Measurements from ENCODE around the gene SLC38A4.
A peak's percentile ranks its signal among the peaks of the same experiment; 100 is the strongest.

SLC38A4 gene

DNA sequence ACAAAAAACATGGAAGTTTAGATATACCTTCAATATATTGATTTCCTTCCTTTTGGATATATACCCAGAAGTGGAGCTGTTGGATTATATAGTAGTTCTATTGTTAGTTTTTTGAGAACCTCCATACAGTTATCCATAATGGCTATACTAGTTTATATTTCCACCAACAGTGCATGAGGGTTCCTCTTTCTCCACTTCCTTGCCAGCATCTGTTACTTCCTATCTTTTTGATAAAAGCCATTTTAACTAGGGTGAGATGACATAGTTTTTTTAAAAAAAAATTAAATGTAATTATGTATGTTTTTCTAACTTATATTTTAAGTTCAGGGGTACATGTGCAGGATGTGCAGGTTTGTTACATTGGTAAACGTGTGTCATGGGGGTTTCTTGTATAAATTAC, 10.0 kb upstream of the SLC38A4 start:
- DNase-seq = no peak
- H3K27ac Mint-ChIP-seq = no peak overlapping the region
- peaks cover 59% of the 10 kb centered on the region for H3K27me3 Mint-ChIP-seq
- no peaks in the 10 kb centered on the region for H3K36me3 Mint-ChIP-seq (ENCODE audit: low read depth)
- no peak overlapping the region for H3K4me3 Mint-ChIP-seq
- H3K4me1 Mint-ChIP-seq (ENCODE audit: low read depth) = peaks cover 13% of the 10 kb centered on the region
- H3K9me3 Mint-ChIP-seq = no peaks in the 10 kb centered on the region

DNA sequence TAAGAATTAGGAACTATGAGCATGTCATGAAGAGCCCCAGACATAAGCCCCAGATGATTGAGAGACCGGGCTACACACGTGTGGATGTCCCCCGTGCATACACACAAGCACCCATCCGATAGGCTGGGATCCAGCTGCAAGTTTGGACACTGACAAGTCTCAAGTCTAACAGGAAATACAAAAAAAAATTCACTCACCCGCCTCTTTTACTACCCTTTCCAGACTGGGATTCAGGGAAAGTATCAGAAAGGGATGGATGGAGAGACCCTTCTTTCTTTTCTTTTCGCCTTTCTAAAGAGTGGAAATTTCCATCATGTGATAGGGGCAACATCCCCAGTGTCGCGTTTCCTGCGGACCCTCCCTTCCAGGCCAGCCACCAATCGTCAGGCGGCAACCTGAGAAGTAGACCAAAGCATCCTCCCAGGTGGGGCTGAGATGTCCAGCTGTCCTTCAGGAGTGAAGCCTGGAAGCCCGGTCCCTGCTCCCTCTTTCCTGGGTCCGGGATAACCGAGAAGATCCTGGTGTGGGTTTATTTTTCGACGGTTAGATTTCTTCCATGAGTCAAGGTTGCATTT, 6.4 kb upstream of the SLC38A4 start:
- Mint-ChIP-seq H3K36me3 (ENCODE audit: low read depth) (no peaks in the 10 kb centered on the region), H3K9me3 (no peaks in the 10 kb centered on the region), H3K4me1 (ENCODE audit: low read depth) (peaks cover 15% of the 10 kb centered on the region), H3K27me3 (peaks cover 74% of the 10 kb centered on the region), H3K4me3 (peak overlapping the region; percentile 63), H3K27ac (no peak overlapping the region)
- DNase-seq = no peak

DNA sequence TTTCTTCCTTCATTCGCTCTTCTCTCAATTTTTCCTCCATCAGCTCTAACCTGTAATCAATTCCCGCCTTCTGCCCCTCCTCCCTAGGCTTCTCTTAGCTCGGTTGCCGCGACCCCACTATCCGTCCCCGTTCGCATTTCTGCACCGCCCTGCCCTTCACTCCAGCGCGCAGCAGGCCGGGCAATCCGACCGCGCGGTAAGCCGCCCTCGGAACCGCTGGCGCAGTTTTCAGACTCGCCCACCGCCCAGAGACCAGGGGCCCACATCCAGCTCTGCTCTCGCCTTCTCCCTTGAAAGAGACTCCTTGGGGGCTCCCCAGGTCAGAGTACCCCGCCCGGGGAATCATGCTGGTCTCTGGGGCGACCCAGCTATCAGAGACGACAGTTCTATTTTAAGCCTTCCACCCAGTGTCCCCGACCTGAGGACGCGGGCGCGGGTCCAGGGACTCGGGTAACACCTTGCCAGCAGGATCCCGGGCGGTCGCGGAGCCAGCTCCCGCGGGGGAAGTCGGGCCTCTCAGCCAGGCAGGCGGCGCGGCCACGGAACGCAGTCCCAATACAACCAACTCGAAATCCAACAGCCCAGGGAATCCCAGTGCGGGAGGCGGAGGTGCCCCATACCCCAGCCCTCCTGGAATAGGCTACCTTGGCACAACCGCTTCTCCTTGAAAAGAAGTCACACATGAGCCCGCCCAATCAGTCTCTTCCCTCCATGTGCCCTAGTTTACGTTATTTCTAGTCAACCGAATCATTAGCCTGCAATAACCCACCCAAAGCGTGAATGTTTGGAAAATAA, 5.7 kb upstream of the SLC38A4 start:
- Mint-ChIP-seq H3K4me3 (peak overlapping the region; percentile 63), H3K27ac (no peak overlapping the region)
- no peak for DNase-seq

DNA sequence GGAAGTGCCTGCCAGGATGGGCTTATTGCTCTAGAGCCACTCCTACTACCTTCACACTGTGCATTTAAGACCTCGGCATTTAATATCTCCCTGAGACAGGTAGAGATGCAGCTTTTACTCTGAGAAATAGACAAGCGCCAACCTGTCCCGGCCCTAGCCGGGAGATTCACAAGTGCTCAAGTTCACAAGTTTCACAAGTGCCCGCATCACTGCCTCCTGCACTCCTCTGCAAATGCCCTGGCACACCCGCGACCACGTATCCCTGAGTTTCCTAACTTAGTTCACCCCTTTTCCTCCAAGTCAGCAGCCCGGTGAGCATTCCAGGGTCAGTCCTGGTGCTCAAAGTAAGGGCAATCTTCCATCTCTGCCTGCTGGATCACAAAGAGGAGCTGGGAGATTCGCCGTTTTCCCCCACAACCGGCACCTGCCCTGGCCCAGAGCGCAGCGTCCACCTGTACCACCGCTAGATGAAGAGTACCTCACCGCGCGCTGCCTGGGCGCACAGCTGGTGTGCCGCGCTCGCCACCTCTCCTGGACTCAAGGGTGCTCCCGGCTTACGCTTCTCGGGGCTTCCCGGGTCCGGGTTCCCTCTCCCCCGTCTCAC, 5.0 kb upstream of the SLC38A4 start:
- Mint-ChIP-seq H3K36me3 (ENCODE audit: low read depth) (no peaks in the 10 kb centered on the region), H3K27ac (no peak overlapping the region), H3K4me1 (ENCODE audit: low read depth) (peaks cover 15% of the 10 kb centered on the region), H3K4me3 (peak overlapping the region; percentile 63), H3K27me3 (peaks cover 80% of the 10 kb centered on the region), H3K9me3 (no peaks in the 10 kb centered on the region)
- no peak for DNase-seq

More for the DNA sequence above, 5.7 kb upstream of the SLC38A4 start:
- Mint-ChIP-seq H3K9me3 (no peaks in the 10 kb centered on the region), H3K4me1 (ENCODE audit: low read depth) (peaks cover 15% of the 10 kb centered on the region), H3K27me3 (peaks cover 74% of the 10 kb centered on the region), H3K36me3 (ENCODE audit: low read depth) (no peaks in the 10 kb centered on the region)

GRCh38 chr12:46824709-46825108, 1.1 kb downstream of the SLC38A4 start:
- H3K4me1 Mint-ChIP-seq (ENCODE audit: low read depth) = no peaks in the 10 kb centered on the region
- no peak for DNase-seq
- no peak overlapping the region for H3K27ac Mint-ChIP-seq
- no peak overlapping the region for H3K4me3 Mint-ChIP-seq
- no peaks in the 10 kb centered on the region for H3K36me3 Mint-ChIP-seq (ENCODE audit: low read depth)
- no peaks in the 10 kb centered on the region for H3K9me3 Mint-ChIP-seq
- H3K27me3 Mint-ChIP-seq = peaks cover 72% of the 10 kb centered on the region

DNA sequence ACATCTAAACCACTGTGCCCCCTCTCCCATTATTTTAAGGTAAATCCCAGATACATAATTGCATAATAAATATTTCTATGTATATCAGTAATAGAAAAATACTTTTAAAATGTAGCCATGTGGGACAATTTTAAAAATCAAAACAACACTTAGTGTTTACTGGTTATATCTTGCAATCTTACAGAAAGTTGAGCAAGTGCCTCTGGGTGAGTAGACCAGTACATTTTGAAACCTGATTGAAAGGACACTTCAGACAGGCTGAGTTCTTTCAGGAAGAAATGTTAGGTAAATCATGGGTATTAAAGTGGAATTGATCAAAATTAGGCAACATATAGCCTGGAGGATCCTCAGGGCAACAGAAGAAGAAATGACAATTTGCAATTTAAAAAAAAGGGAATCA, 7.2 kb downstream of the SLC38A4 start:
- H3K4me1 Mint-ChIP-seq (ENCODE audit: low read depth) = no peaks in the 10 kb centered on the region
- H3K27me3 Mint-ChIP-seq = peaks cover 26% of the 10 kb centered on the region

DNA sequence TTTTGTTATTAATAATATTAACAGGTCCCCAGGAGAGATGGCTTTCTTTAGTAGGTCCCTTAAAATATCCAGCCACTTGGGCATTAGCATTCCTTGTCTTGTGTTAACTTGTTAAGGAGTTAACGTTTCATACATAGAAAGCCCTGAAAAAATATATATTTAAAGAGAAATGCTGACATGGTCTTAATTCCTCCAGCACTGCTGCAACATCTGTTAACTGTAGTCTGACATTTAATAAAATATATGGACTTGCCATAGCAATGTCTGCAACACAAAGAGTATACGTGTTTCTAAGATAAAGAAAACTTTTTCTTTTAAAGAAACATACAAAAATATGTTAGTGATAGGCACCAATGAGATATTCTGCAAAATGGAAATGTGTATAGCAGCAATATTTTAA, 10.0 kb downstream of the SLC38A4 start:
- peaks cover 12% of the 10 kb centered on the region for H3K27me3 Mint-ChIP-seq
- no peaks in the 10 kb centered on the region for H3K36me3 Mint-ChIP-seq (ENCODE audit: low read depth)
- H3K4me1 Mint-ChIP-seq (ENCODE audit: low read depth) = peaks cover 8% of the 10 kb centered on the region
- DNase-seq = no peak
- H3K27ac Mint-ChIP-seq = no peak overlapping the region
- no peak overlapping the region for H3K4me3 Mint-ChIP-seq
- H3K9me3 Mint-ChIP-seq = no peaks in the 10 kb centered on the region

More for the DNA sequence above, 7.2 kb downstream of the SLC38A4 start:
- no peak for DNase-seq
- H3K27ac Mint-ChIP-seq = no peak overlapping the region
- no peaks in the 10 kb centered on the region for H3K36me3 Mint-ChIP-seq (ENCODE audit: low read depth)
- no peaks in the 10 kb centered on the region for H3K9me3 Mint-ChIP-seq
- no peak overlapping the region for H3K4me3 Mint-ChIP-seq

DNA sequence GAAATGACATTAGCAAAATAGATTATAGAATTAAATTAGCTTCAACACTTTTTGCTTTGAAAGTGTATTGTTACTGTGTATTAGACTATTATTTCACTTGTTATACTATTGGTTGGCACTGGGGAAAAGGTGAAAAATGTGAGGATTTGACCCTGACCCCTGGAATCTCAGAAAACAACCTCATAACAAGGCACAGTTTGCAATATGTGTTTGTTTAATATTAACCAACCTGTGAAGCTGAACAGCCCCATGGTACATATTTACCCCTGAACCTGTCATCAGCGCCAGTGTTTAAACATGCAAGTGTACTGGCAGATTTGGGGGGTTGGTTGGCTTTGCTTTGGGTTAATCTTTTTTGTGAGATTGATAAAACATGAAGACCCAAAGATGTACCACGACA, 11.7 kb downstream of the SLC38A4 start:
- no peak for DNase-seq
- Mint-ChIP-seq H3K4me1 (ENCODE audit: low read depth) (peaks cover 8% of the 10 kb centered on the region), H3K27me3 (peaks cover 12% of the 10 kb centered on the region), H3K9me3 (no peaks in the 10 kb centered on the region), H3K27ac (no peak overlapping the region), H3K4me3 (no peak overlapping the region), H3K36me3 (ENCODE audit: low read depth) (no peaks in the 10 kb centered on the region)

DNA sequence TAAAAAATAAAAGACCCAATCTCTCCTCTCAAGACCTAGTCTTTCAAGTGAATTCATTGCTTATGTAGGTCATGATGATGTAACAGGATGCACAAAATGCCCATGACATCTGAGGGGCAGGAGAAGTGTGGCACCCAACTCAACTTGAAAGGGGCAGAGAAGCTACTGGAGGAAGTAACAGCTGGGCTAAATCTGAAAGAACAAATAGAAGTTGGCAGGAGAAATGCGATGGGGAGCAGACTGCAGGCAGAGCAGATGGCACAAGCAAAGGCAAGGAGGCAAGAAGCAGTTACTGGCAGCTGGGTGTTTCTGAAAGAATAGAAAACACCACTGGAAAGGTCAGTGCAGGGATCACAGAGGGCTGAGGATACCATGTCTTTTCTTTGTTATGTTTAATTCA, 14.6 kb downstream of the SLC38A4 start:
- Mint-ChIP-seq H3K27ac (no peak overlapping the region), H3K4me3 (no peak overlapping the region), H3K27me3 (peaks cover 18% of the 10 kb centered on the region), H3K4me1 (ENCODE audit: low read depth) (peaks cover 8% of the 10 kb centered on the region), H3K9me3 (no peaks in the 10 kb centered on the region), H3K36me3 (ENCODE audit: low read depth) (no peaks in the 10 kb centered on the region)
- no peak for DNase-seq

DNA sequence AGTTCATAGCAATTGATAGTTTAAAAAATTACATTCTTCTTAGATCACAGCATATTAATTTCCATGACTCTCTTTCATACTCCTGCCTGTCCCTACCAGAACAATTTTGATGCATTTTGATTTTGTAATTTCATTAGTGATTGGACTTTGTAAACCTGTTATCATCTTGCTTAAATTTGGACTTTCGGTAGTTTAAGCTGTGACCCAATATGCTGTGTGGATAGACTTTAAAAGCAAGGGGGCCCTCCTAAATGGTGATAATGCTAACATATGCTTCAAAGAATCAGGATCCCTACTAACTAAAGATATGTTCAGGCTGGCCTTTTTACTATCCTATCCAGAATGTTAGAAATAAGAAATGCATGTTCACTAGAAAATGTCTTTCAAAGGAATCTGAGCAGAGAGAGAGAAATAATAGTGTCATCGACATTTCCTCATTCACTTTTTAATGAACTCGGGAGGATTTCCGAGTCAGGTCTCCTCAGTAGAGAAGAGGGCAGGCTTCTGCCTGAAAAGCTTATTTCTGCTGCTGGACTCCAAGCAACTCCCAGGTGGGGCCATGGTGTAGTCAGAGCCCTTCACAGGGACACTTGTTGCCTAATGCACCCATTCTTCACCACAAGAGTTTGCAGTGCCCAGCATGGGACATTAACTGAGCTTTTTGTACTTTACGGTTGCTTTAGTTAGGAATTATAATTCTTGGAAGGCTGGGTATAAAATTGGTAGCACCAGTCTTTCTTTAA, 16.7 kb downstream of the SLC38A4 start:
- peaks cover 8% of the 10 kb centered on the region for H3K4me1 Mint-ChIP-seq (ENCODE audit: low read depth)
- H3K36me3 Mint-ChIP-seq (ENCODE audit: low read depth) = no peaks in the 10 kb centered on the region
- H3K27me3 Mint-ChIP-seq = peaks cover 23% of the 10 kb centered on the region
- no peak overlapping the region for H3K4me3 Mint-ChIP-seq
- no peaks in the 10 kb centered on the region for H3K9me3 Mint-ChIP-seq
- H3K27ac Mint-ChIP-seq = no peak overlapping the region
- DNase-seq = no peak

DNA sequence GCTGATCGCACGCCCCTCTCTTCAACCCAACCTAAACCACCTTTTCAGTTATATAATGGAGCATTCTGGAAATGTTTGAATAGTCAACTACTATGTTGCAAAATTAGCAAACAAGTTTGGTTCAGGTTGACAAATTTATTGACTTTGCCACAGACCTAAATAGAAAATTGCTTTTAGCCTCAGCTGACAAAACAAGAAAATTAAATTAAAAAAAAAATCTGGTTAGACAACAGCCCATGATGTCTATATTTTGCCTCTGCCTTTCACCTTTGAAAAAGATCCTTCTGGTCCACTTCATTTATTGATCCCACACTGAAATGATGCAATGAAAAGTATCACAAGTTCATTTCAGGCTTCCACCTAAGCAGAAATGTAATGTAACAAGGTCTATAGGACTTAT, 17.5 kb downstream of the SLC38A4 start:
- Mint-ChIP-seq H3K4me3 (no peak overlapping the region), H3K27ac (no peak overlapping the region), H3K4me1 (ENCODE audit: low read depth) (peaks cover 8% of the 10 kb centered on the region), H3K27me3 (peaks cover 29% of the 10 kb centered on the region), H3K9me3 (no peaks in the 10 kb centered on the region), H3K36me3 (ENCODE audit: low read depth) (no peaks in the 10 kb centered on the region)
- DNase-seq = no peak

DNA sequence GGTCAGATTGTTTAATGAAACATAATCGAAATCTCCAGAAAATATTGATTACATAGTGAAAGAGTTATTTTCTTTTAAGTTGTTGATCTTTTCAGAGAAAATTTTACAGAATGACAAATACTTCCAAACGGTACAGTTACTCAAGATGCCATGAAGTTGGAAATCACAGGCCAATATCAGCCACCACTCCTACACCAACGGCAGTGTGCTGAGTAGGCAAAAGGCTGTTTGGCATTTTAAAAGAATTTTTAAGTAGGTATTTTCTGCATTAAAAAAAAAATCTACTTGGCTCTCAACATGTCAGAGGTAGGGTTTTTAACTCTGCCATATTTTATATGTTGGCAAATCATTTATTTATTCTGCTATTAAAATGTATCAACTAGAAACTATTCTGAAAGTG, 21.7 kb downstream of the SLC38A4 start:
- Mint-ChIP-seq H3K36me3 (ENCODE audit: low read depth) (no peaks in the 10 kb centered on the region), H3K9me3 (no peaks in the 10 kb centered on the region), H3K4me1 (ENCODE audit: low read depth) (no peaks in the 10 kb centered on the region), H3K27ac (no peak overlapping the region), H3K27me3 (peaks cover 29% of the 10 kb centered on the region), H3K4me3 (no peak overlapping the region)
- DNase-seq = no peak

DNA sequence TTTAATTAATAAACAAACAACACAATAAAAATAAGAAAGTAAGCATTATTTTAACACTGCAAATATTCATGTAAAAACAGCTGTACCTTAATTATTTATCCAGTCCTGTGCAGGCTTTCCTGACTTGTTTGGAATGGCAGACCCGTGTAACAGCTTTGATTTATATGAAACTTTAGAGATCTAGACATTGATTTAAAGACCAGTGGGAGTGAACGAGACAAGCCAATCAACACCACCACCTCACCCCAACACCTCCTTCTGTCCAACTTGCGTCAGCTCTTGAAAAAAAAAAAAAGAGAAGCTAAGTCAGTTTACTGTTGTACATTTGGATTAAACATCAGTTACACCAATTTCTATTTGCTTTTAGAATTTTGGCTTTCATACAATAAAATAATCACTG, 22.3 kb downstream of the SLC38A4 start:
- H3K36me3 Mint-ChIP-seq (ENCODE audit: low read depth) = no peaks in the 10 kb centered on the region
- H3K9me3 Mint-ChIP-seq = no peaks in the 10 kb centered on the region
- H3K4me3 Mint-ChIP-seq = no peak overlapping the region
- no peaks in the 10 kb centered on the region for H3K4me1 Mint-ChIP-seq (ENCODE audit: low read depth)
- DNase-seq = no peak
- peaks cover 29% of the 10 kb centered on the region for H3K27me3 Mint-ChIP-seq
- no peak overlapping the region for H3K27ac Mint-ChIP-seq

DNA sequence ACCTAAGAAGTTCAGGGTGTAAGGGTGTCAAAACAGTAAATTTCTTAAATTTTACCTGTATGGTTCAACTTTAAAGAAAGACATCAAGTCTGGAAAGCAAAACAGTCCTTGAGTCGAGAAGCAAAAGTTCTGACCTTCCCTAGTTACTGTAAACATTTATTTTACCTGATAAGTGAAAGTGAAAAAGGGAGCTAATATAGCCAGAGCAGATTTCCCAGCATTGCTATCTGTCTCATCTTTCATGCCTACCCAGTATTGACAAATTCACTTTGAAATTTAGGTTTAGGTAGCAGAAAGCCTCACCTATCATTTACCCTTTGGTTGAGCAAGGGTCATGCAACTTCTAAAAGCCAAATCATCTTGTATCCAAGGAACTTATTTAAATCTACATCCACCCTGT, 24.5 kb downstream of the SLC38A4 start:
- H3K36me3 Mint-ChIP-seq (ENCODE audit: low read depth) = no peaks in the 10 kb centered on the region
- H3K4me1 Mint-ChIP-seq (ENCODE audit: low read depth) = no peaks in the 10 kb centered on the region
- no peak overlapping the region for H3K4me3 Mint-ChIP-seq
- no peak overlapping the region for H3K27ac Mint-ChIP-seq
- peaks cover 27% of the 10 kb centered on the region for H3K27me3 Mint-ChIP-seq
- H3K9me3 Mint-ChIP-seq = no peaks in the 10 kb centered on the region
- DNase-seq = no peak

DNA sequence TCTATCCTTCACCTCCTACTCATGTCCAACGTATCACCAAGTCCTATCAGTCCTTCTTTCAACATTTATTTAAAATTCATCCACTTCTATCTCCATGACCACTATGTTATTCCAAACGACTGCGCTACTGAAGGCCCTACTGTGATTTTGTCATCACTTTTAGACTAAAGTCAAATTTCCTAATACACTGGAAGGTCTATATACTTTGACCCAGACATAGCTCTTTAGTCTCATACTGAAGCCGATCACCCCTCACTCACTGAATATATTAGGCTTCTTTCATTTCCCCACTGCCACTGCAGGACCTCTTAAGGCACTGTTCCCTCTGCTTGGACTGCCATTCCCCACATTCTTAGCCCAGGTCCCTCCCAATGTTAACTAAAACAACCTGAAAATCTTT, 25.6 kb downstream of the SLC38A4 start:
- peaks cover 19% of the 10 kb centered on the region for H3K27me3 Mint-ChIP-seq
- no peak for DNase-seq
- no peak overlapping the region for H3K4me3 Mint-ChIP-seq
- peaks cover 2% of the 10 kb centered on the region for H3K4me1 Mint-ChIP-seq (ENCODE audit: low read depth)
- H3K36me3 Mint-ChIP-seq (ENCODE audit: low read depth) = no peaks in the 10 kb centered on the region
- no peak overlapping the region for H3K27ac Mint-ChIP-seq
- H3K9me3 Mint-ChIP-seq = no peaks in the 10 kb centered on the region

All from activated T-cell treated with anti-CD3 and anti-CD28 coated beads, Interleukin-2, amount 50 U/mL, for 24 hours (primary cell).